Frontal cortex (tissue), 4 donors: Measurements from ENCODE around the gene SLC4A8. TPM values are rescaled to one million over a fixed set of nuclear protein-coding genes. Genes with fewer than 3 reads are reported as not detected.
"Not testable (repeated sequence)": the region's sequence is repeated elsewhere in the genome, so short reads cannot be mapped to it uniquely, and the experiment has no call there.

Source experiments
- DNase-seq, 2 donors: peaks; one replicate each; pipeline ENCODE4 v3.0.0; 2012; ENCODE audit warnings: low spot score in 2 of 2
- FAIRE-seq: peaks from 2 replicates; lab custom pipeline; 2012; peaks lifted over from hg19 to GRCh38; lab: Jason Lieb, UNC
- total RNA-seq: library from RNA; depleted of rRNA; stranded (reverse); fragments of >200 nt; gene quantifications from one replicate; pipeline ENCODE4 v1.2.3, GENCODE V29; 2014
- donor health status: control.
- donor health status: control.
- donor health status: control.

SLC4A8 gene
- total RNA-seq, 1 donor from 2014 or later, result 25.3 TPM

GRCh38 chr12:51465491-51465890 lies 40.9 kb downstream of the SLC4A8 start:
- DNase-seq (no peak), FAIRE-seq (no peak)

DNA sequence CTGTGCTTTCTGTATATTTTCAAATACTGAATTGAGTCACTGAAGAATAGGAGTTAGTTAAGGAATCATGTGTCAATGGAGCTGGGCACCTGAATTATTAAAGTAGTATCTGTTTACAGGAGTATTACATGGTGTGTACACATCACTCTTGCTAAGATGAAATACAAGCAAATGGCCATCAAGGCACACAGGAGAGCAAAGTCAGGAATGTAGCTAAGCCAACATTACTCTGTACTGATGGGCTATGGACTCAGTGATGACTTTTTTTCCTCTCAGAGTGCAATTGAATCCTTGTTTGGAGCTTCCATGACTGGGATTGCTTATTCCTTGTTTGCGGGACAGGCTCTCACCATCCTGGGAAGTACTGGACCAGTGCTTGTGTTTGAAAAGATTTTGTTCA lies 45.5 kb downstream of the SLC4A8 start:
- FAIRE-seq, result no peak
- DNase-seq, result no peak

GRCh38 chr12:51471111-51471864 lies 46.7 kb downstream of the SLC4A8 start:
- DNase-seq, result no peak
- no peak for FAIRE-seq

DNA sequence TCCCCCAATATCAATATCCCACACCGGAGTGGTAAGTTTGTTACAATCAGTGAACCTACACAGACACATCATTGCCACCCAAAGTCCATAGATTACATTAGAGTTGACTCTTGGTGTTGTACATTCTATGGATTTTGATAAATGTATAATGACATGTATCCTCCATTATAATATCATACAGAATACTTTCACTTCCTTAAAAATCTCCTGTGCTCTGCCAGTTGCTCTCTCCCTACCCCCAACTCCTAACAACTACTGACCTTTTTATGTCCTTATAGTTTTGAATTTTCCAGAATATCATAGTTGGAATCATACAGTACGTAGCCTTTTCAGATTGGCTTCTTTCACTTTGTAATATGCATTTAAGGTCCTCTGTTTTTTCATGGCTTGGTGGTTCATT lies 48.4 kb downstream of the SLC4A8 start:
- no peak for FAIRE-seq

DNA sequence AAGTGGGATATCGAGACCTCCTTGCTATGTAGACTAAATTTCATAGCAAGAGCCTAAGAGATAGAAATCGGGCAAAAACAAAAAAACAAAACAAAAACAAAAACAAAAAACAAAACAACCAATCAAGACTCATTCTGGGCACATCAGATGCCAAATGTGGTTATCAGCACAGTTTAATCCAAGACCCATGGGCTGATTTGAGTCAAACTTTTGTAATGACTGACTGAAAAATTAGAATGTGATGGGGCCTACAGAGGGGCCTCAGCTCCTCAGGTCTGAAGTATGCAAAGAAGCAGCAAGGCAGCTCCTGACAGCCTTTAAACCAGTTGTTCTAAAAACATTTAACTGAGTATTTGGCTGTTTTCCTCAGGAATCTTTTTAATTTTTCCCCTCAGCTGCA lies 49.3 kb downstream of the SLC4A8 start:
- no peak for FAIRE-seq
- no peak for DNase-seq

More for the DNA sequence above, 48.4 kb downstream of the SLC4A8 start:
- no peak for DNase-seq

- FAIRE-seq (no peak), DNase-seq (no peak)
Observed at GRCh38 chr12:51475543-51475942, 50.9 kb downstream of the SLC4A8 start.

- FAIRE-seq (no peak), DNase-seq (no peak)
Observed at GRCh38 chr12:51480978-51481377, 56.3 kb downstream of the SLC4A8 start.

DNA sequence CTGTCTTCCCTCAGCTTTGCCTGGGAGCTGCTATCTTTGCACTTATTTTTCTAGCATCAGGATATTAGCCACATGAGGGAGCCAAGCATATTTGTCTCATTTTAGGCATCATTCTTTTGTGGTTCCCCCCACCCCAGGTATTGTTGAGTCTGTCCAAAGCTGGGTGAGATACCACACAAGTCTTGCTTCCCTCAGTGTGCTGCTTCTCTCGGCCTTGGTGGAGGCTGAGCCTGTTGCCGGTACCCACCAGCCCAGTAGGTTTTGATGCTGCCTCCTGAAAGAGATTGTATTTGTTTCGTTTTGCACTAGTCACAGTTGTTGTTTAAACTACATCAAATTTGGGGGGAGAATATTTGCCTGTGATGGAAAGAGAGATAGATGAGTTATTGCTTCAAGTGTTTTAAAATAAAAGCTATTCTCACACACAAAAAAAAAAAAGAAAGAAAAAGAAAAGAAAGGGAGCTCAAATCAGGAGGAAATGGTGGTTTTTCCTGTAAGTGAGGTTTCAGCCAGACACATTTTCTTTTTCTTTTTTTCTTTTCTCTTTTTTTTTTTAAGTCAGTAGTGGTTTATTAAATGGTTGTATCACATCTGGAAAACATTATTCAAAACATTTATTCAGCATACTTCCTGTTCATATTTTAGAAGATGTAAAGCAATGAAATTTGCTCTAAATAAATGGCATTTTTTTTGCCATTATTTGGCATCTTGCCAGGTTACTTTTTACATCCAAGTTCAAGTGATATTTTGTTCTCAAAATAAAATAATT lies 58.5 kb downstream of the SLC4A8 start:
- DNase-seq (no peak), FAIRE-seq (no peak)

- DNase-seq (no peak), FAIRE-seq (no peak)
Observed at GRCh38 chr12:51484119-51484518, 59.5 kb downstream of the SLC4A8 start.

- FAIRE-seq (no peak), DNase-seq (no peak)
Observed at GRCh38 chr12:51488281-51488680, 63.6 kb downstream of the SLC4A8 start.

GRCh38 chr12:51493281-51493680 lies 68.7 kb downstream of the SLC4A8 start:
- no peak for DNase-seq
- FAIRE-seq, result no peak

DNA sequence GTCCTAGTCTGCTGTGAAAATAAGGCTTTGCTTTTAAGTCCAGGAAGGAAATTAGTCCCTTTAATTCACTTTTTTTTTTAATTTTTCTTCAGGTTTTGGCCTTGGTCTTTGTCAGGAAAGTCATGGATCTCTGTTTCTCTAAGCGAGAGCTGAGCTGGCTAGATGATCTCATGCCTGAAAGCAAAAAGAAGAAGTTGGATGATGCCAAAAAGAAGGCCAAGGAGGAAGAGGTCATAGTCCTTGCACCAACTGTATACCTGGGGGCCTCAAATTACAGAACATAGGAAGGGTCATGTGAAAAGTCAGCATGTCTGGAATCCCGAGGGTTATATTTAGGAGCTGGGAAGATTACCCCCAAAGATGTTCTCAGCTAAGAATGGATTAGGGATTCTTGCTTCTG lies 72.3 kb downstream of the SLC4A8 start:
- FAIRE-seq, result no peak
- no peak for DNase-seq

GRCh38 chr12:51504851-51505250 lies 80.2 kb downstream of the SLC4A8 start:
- DNase-seq (no peak), FAIRE-seq (no peak)

DNA sequence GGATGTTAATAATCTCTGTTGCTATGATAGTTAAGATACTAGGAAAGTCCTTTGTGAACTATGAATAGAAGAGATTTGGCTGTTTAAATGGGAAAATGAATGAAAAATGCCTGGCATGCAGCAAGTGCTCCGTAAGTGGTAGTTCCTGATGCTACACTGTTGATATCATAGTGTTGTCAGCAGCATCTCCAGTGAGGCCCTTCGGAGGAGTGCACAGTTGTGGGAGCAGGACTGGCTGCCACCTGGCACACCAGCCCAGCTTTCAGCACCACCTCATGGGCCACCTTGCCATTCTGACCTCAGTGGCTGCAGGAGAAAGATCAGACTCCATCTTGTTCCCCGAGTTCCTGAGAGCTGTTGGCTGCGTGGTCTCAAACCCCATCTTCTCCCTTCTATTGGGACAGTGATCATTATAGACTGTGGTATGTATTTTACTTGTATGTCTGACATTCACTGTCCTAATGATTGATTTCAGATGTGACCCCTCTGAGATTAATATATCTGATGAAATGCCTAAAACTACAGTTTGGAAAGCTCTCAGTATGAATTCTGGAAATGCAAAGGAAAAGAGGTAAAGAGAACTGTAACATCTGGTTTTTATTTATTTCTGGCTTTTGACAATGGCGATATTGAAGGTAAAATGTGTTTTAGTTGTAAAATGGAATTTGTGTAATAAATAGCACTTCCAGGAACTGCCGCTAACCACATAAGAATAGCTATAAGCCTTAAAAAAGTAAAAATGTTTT lies 80.9 kb downstream of the SLC4A8 start:
- no peak for FAIRE-seq

GRCh38 chr12:51507178-51507577 lies 82.5 kb downstream of the SLC4A8 start:
- no peak for FAIRE-seq
- no peak for DNase-seq

More for the DNA sequence above, 80.9 kb downstream of the SLC4A8 start:
- DNase-seq, result no peak

DNA sequence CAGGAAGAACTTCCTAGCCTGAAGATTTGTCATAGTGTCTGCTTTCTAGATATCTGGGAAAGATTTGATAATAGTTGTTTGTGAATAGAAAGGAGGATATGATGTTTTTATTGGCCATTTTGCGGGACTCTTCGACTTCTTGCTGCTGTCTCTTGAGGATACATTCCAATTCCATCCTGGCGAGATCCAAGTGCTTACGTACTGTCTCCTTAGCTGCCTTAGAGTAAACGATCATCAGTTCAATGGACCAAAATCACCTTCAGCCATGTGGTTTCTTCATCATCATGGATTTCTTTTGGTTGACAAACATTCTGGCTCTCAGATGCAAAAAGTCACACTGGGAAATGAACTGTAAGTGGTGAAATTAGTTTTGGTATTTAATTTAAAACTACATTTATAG lies 83.7 kb downstream of the SLC4A8 start:
- FAIRE-seq (no peak), DNase-seq (no peak)

GRCh38 chr12:51511546-51512260 lies 87.1 kb downstream of the SLC4A8 start:
- DNase-seq, result no peak
- no peak for FAIRE-seq

DNA sequence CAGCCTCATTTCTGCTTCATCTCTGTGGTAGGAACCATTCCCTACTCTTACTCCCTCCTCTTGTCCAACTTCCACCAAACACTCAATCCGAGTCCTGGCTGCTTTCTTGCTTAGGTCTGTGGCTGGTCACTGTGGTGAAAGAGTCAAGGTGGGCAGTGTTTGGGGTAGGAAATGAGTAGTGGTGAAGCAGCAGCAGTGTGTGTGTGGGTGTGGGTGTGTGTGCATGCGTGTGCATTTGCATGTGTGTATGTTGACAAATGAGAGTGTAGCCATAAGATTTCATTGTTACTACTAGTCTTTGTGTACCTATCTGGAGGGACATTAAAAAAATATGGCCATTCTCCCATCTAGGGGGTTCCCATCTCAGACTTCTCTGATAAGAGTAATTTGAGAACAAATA lies 87.8 kb downstream of the SLC4A8 start:
- no peak for DNase-seq
- no peak for FAIRE-seq

- DNase-seq, FAIRE-seq: not testable (repeated sequence)
Observed at GRCh38 chr12:51515037-51515436, 90.4 kb downstream of the SLC4A8 start.

GRCh38 chr12:51517316-51517715 lies 92.7 kb downstream of the SLC4A8 start:
- DNase-seq (no peak), FAIRE-seq (no peak)
